Glomerular visceral epithelial cell (primary cell): ENCODE data around the gene MYO1E.
"Not testable (repeated sequence)": the region's sequence is repeated elsewhere in the genome, so short reads cannot be mapped to it uniquely, and the experiment has no call there.

Experiments used
- DNase-seq: peaks from one replicate; pipeline ENCODE4 v3.0.0-alpha.2; 2016; ENCODE audit errors: extremely low spot score

MYO1E gene

DNA sequence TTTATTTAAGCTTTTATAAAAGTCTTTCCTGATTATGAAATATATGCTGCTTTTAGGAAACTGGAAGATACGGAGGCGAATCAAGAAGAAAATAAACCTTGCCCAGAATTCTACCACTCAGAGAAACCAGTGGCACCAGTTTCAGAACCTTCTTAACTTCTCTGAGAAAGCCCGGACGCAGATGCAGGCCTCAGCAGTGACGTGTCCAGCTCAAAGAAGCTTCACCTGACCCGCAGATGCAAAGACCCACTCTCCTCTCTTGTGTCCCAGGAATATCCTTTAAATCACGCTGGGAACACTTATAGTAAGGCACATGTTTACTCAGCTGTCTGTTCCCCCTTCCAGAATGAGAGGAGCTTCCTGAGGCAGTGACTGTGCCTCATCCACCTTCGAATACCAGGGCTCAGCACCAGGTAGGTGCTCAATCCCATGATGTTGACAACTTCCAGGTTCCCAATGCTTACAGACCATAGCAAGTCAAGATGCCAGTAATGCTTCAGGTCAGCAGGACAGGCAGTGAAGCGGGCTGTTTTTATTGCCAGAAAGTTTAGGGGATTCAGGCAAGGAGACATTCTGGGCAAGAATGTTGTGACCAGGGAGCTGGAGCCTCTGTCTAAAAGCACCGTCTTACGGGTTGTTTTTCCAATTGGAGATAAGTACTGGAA is 205.9 kb downstream of the MYO1E start:
- no peak for DNase-seq

DNA sequence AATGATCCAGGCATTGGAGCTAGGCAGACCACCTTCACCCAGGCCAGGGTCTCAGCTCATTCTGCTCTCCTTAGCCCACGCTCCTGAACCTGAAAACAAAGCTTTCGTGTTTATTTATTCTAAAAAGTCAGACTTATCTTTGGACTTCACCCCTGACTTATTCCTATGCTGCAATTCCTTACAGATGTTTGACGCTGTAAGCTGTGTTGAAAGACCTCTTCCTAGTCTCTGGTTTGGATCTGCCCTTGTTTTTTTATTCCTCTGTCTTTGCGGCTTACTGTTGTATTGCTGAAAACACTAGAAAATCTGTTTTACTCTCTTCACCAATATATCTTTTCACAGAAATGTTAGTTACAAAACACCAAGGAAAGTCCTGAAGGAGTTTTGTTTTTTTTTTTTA is 206.5 kb downstream of the MYO1E start:
- no peak for DNase-seq

DNA sequence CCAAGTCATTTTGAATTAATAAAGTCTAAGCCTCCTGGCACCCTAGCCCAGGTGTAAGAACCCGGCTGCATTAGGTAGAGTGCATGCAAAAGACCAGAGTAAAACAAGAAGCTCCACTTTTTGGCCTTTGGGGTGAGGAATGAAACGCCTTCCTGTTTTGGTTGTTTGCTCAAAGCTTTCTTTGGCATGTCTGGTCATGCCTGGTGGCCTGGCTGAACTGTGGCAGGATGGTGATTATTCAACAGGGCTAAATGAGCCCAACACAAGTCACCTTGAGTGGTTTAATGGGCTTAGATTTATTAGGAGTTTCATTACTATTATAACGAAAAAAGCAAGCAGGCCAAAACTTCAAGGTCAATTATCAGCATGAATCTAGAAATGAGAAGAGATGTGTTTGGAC is 206.9 kb downstream of the MYO1E start:
- no peak for DNase-seq

DNA sequence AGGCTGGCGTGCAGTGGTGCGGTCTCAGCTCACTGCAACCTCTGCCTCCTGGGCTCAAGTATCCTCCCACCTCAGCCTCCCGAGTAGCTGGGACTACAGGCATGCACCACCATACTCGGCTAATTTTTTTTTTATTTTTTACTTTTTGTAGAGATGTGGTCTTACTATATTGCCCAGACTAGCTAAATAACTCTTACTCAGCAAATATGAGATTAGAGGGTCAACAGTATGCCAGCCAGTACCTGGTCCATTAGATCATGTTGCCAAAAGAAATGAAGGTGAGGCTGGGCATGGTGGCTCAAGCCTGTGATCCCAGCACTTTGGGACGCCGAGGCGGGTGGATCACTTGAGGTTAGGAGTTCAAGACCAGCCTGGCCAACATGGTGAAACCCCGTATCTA is 210.6 kb downstream of the MYO1E start:
- DNase-seq: not testable (repeated sequence)

DNA sequence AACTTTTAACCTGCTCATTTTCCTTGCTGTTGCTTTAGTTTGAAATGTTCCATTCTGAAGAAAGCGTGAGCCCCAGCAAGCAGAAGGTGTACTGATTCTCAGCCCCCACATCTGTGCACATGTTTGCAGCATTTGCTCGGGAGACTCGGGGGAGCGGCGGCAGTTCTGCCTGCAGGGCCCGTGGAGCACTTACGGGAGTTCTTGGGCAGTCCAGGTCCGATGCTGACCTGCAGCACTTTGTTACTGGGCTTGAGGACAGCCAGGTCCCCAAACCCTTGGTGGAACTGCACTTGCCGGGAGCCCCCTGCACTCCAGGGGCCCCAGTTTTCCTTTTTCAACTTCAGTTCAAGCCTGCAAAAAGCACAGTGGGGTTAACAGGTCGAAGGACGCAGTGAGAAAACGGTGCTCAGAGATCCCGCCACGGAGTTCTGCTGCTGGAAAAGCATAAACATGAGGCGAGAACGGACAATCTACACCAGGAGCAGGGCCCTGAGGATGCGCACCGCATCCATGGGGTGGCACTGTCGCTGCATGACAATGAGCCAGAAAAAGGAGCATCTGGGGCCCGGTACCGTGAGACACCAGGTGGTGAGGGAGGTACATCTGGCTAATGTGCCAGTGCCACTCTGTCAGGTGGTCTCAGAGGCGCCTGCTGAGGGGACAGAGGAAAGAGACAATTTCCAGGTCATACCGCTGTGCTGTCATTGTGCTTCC is 211.6 kb downstream of the MYO1E start:
- no peak for DNase-seq

DNA sequence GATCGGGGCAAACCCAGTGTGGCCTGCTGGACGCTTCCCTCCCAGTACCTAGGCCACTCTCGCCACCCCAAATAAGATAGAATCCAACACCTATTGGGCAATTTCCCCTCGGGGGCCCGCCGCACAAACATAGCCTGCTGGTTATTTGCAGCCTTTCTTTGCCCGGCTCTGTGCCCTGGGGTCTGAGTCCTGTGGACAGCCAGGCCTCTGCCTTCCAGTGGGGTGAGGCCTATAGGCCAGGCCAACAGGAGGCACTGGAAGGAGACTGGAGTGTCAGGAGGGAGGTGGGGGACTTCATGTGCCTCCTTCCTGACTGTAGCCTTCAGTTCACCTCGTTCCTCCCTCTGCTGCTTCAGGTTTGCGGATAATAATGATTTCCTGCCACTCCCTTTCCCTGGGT is 213.5 kb downstream of the MYO1E start:
- DNase-seq: no peak

DNA sequence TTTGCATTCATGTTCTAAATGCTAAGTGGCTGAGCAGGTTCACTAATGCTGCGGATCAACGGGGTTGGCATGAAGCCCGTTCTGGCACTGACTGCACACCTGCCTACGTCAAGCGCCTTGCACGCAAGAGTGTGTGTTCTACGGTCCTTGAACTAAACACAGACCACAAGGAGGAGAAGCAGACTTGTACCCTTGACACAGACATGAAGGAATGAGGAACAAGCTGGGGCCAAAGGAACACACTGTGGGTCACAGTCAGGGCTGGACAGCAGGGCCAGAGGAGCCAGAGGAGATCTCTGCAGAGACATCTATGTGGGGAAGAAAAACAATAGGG is 214.0 kb downstream of the MYO1E start:
- no peak for DNase-seq

DNA sequence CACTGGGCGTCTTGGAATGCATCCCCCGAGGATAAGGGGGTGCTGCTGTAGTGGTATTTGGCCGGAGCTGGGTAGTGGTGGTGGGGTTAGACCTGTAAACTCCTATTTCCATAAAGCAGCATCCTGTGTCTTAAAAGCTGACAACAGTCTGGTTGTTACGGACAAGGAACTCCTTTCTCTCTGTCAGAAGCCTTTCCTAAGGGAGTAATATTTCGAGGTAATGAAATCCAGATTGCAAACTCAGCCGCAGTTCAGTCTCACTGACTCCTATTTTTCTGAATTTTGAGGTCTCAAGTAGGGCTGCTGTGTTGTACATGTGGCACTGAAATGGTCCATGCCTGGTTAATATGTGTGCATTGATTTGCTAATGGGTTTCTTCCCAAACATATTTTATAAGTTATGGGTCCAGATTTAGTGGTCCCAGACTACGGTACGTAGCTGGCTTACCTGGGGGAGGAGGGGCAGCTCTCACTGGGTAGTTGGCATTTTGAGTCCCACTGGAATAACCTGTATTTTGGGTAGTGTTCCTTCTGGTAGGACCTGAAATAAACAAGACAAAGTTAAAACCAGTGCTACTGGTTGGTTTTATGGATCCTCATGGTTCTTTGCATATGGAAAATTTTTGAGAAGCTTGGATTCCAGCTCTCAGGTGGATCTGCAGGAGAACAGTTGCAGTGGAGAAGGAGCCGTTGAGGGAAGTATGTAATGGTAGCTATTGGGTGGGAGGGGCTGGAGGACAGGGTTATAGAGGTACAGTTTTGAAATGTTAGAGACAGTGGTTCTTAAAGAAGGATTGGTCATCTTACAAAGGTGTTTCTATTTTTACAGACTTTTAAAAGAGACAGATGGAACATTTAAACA is 214.6 kb downstream of the MYO1E start:
- no peak for DNase-seq

DNA sequence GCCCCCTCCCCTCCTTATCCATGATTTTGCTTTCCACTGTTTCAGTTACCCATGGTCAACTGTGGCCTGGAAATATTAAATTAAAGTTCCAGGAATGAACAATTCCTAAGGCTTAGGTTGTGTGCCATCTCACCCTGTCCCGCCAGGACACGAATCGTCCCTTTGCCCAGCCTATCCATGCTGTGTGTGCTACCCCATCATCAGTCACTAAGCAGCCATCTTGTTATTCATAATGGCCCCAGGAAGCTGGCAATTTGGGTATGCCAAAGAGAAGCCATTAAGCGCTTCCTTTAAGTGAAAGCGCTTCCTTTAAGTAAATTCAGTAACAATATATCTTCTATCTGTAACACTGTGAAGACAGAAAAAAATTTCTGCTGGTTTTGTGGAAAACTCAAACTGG is 215.3 kb downstream of the MYO1E start:
- no peak for DNase-seq

DNA sequence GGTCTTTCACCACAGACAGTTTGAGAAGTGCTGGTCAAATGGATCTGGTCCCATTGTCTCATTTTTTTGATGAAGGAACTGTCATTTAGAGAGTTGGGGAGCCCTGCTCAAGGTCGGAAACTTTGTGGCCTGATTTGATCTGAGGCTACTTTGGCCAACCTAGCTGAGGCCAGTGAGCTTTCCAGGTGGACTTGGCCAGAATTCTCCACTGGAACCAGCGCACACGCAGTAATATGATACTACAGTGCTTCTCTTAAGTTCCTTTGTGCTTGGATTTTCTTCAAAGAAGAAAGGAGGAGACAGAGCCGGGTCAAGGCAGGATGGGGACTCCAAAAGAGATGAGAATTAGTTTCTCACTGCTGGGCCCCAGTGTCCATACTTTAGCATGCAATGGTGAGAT is 217.2 kb downstream of the MYO1E start:
- DNase-seq: no peak

DNA sequence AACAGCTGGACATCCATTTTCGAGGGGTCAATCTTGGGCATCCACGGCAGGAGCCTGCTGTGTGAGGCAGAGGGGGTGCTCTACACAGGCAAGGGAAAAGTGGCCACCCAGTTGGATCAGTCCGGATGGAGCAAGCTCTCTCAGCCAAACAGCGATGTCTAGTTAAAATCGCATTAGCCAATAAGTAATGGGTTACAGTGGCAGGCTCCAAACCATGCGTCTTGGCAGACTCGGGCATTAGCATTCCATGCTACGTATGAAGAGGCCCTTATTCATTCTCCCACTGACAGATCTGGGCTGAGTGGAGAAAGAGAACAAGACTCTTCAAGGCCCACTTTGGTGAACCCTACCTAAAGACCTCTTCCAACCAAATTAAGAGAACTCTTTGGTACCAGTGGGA is 218.4 kb downstream of the MYO1E start:
- no peak for DNase-seq

DNA sequence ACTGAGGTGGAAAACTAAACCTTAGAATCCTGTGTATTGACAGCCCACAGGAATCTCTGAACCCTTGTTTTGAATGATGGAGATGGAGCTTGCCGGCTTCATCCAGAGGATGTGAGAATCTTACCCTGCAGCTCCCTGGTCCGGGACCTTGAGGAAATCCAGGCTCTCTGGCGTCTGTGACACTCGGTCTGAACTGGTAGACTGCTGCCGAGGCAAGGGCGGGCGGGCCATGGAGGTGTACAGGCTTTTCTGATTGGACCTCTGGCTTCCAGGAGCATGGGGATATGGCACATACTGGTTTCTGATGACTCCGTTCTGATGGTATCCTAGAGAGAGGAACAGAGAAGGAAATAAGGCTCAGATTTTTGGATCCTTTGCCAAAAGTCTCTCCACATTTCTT is 219.2 kb downstream of the MYO1E start:
- no peak for DNase-seq

DNA sequence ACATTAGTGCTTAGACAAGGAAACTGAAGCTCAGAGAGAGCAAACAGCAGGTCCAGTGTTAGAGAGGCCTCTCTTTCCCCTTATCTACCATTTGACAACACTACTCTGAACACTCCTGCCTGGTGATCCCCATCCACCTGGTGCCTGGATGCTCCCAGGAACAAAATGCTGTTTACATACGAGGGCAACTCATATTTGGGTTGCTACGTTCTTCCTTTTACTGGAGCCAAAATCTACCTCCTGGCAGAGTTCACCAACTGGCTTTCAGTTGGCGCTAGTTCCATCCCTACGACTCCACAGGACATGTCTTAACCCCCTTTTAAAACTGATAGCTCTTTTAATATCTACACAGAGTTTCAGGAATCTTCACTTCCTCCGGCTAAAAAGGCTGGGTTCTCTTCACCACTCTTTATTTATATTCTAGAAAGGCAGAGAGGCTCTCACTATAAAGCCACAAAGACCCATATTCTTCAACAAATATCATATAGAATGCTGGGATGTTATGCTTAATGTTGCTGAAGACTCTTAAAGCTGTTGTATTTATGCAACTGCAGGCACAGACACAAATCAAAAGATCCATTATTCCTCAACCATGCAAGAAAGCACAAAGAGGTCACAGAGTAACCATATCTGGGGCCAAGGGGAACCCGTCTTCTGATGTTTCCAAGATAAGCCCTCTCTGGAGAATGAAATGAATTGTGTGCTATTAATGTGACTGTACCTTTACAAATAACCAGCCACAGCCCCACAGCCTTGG is 219.8 kb downstream of the MYO1E start:
- no peak for DNase-seq

DNA sequence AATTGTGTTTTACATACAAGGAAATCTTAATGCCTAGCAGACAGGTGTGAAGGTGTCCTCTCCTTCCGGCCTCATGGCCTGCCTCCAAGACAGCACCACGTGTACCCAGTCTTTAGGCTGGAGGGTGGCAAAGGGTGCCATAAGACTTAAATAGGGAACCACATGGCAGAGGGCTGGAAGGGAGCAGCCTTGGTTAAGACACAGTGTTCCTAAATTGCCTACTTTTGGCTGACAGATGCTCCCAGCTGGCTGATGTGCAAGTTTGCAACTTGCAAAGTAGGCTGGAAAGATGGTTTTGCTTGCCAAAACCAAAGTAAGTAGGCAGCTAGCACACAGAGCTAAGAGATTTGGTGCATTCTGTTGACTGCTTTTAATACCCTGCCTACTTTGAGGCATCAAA is 222.5 kb downstream of the MYO1E start:
- no peak for DNase-seq

DNA sequence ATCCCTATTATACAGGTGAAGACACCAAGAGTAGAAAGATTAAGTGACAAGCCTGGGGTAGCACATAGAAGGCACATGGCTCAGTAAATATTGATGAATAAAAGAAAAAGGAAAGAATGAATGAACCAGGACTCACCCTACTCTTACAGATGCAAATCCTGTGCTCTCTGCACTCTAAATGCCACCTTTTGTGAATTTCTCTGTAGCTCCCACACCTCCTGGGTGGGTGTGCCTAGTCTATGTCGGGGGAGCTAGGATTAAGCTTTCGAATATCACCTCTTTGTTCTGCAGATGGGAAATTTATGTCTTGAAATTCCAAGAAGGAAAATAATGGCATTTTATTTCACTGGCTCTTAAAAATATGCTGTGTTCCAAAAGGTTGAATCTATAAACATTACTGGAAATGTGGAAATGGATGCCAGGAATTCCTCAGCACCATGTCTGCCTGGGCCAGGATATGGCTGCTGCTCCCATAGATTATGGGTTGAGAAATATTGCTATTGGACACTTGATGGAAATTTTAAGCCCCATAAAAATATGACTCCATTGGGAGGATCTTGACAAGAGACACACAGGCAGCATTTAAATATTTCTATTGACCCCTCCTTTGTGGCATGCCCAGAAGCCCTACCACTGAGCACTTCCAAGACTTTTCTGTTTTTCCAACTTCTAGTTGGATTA is 224.4 kb downstream of the MYO1E start:
- no peak for DNase-seq

DNA sequence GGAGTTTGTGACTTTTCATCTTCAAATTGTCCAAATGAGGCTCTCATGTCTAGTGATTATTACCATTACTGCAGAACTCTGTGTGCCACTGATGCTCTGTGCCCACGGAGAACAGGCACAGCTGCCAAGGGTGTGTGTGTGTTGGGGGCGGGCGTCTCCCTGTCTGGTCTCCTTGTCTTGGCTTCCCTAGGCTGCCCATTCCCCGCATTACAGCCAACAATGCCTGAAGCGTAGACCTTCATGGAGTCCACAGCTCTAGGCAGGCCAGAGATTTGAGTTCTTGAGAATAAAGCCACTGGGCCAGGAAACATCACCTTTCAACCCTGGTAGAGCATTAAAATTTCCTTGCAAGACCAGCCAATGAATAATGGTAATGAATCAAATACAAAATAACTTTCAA is 225.0 kb downstream of the MYO1E start:
- no peak for DNase-seq

DNA sequence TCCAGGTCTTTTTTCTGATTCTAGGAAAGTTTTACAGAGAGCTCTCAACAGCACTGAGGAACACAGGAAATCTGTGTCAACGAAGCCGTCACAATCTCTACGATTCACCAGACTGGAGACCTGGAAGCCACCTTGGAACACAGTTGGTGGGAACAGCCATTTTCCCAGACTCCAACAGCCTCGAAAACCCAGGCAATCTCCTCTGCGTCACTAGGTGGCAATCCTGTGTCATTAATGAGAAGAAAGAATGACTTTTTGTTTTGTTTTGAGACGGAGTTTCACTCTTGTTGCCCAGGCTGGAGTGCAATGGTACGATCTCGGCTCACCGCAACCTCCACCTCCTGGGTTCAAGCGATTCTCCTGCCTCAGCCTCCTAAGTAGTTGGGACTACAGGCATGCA is 228.1 kb downstream of the MYO1E start:
- not testable (repeated sequence) for DNase-seq

DNA sequence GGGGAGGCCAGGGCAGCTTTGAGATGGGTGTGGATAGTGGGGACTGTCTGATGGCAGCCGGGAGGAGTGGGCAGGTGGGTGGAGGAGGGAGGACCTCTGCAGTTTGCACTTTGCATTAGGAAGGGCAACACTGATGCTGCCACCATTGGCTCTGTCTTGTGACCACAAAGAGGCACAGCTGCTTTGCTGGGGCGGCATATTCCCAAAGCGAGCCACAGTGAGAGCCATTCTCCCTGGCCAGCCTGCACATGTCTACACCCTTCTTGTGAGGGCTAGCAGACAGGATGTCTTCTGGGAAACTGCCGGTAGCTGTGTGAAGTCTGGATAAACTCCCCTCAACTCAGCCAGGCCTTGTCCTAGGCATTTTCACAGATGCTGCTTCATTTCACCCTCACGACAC is 229.4 kb downstream of the MYO1E start:
- DNase-seq: no peak

DNA sequence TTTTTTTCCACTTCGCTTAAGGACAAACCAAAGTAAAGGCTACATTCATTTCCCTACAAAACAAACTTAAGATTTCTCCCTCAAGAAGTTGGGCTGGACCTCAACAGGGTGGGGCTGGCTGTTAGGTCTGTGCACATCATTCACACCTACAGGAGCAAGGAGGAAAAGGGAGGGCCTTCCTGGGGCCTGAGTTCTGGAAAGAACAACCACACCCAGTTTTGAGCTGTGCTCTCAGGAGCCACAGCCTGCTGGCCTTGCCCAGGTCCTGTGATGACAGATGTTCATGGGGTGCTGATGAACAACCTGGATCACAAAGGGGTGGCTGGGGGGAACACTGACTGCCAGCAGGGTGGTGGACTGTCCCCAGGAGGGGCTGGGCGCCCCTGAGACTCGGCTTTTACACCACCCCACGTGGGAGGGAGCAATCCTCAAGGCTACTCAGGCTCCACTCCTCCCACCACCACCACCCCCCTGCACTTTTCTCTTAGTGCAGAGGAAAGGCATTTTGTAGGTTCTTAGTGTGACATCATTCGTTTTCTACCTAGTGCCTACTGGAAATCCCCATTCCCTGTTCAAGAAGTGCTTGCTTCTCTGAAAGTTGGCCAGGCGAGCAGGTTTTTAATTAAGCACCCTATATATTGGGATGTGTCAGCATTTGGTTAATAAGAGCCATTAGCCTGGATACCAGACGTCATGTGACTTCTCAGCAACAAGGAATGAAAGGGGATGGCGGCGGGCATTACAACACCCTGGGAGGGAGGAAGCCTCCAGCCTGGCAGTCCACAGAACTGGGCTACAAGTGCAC is 232.0 kb downstream of the MYO1E start:
- no peak for DNase-seq

DNA sequence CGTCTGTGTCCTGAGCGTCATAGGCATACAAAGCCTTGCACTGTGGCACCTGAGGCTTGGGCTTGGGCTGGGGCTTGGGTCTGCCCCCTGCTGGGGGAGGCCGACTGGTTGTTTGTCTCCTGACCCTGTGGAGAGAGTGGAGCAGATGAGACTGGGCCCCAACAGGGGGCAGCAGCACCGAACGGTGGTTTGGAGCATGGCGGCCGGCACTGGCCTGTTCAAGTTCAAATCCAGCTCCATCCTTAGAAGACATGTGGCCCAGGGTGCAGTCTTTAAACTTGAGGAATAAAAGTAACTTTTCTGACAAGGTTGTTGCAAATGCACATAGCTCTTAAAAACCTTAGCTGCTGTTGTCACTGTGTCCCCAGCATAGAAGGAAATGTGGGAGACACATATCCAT is 234.4 kb downstream of the MYO1E start:
- peak; percentile 43 for DNase-seq

DNA sequence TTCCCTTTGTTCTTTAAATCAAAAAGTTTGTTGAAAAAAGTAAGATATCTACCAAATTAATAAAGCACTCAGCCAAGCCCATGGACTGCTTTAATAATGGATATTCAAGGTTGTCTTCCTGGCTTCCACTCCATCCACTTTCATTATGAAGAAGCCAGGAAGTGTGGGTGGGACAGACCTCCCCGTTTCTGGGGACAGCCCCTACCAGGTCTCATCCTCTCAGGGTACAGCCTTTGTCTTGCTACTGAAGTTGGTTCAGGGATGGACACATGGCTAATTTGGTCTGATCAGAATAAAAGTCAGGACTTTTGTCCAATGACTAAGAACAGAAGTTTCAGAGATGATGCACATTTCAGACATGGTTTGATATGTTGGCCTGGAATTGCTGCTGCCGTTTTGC is 235.1 kb downstream of the MYO1E start:
- no peak for DNase-seq
